Measurements from ENCODE around the gene SERPINA1. TPM values are rescaled to one million over a fixed set of nuclear protein-coding genes. Genes with fewer than 3 reads are reported as not detected.
"Not testable (repeated sequence)": the region's sequence is repeated elsewhere in the genome, so short reads cannot be mapped to it uniquely, and the experiment has no call there.

SERPINA1 gene
- total RNA-seq, 1 experiment from 2014 or later: not detected

- no peaks in the 10 kb centered on the region for H3K27me3 ChIP-seq (ENCODE audit: control insufficient read depth, insufficient read depth, low read length)
- peak; percentile 13 for DNase-seq
- H3K4me3 ChIP-seq (ENCODE audit: insufficient read depth, low read depth, low read length): no peak overlapping the region
- H3K36me3 ChIP-seq (replicated peaks; ENCODE audit: control insufficient read depth, insufficient read depth, low read length): no peaks in the 10 kb centered on the region
These were observed 27.3 kb downstream of the SERPINA1 start for GRCh38 chr14:94360945-94361565.

- Histone ChIP-seq H3K4me3 (ENCODE audit: insufficient read depth, low read depth, low read length) (no peak overlapping the region), H3K36me3 (replicated peaks; ENCODE audit: control insufficient read depth, insufficient read depth, low read length) (no peaks in the 10 kb centered on the region), H3K27me3 (ENCODE audit: control insufficient read depth, insufficient read depth, low read length) (no peaks in the 10 kb centered on the region)
- DNase-seq: no peak
These were observed 31.2 kb downstream of the SERPINA1 start for GRCh38 chr14:94357166-94357565.

- Histone ChIP-seq H3K27me3 (ENCODE audit: control insufficient read depth, insufficient read depth, low read length) (no peaks in the 10 kb centered on the region), H3K4me3 (ENCODE audit: insufficient read depth, low read depth, low read length) (no peak overlapping the region), H3K36me3 (replicated peaks; ENCODE audit: control insufficient read depth, insufficient read depth, low read length) (no peaks in the 10 kb centered on the region)
- no peak for DNase-seq
These were observed 31.9 kb downstream of the SERPINA1 start for GRCh38 chr14:94356379-94357056.

GRCh38 chr14:94355191-94355794 lies 33.1 kb downstream of the SERPINA1 start:
- H3K27me3 ChIP-seq (ENCODE audit: control insufficient read depth, insufficient read depth, low read length): no peaks in the 10 kb centered on the region
- no peak overlapping the region for H3K4me3 ChIP-seq (ENCODE audit: insufficient read depth, low read depth, low read length)
- DNase-seq: peak; percentile 67
- H3K36me3 ChIP-seq (replicated peaks; ENCODE audit: control insufficient read depth, insufficient read depth, low read length): no peaks in the 10 kb centered on the region

GRCh38 chr14:94354638-94355185 lies 33.7 kb downstream of the SERPINA1 start:
- H3K27me3 ChIP-seq (ENCODE audit: control insufficient read depth, insufficient read depth, low read length): no peaks in the 10 kb centered on the region
- H3K36me3 ChIP-seq (replicated peaks; ENCODE audit: control insufficient read depth, insufficient read depth, low read length): no peaks in the 10 kb centered on the region
- H3K4me3 ChIP-seq (ENCODE audit: insufficient read depth, low read depth, low read length): no peak overlapping the region
- no peak for DNase-seq

GRCh38 chr14:94354190-94354589 lies 34.2 kb downstream of the SERPINA1 start:
- not testable (repeated sequence) for H3K4me3 ChIP-seq (ENCODE audit: insufficient read depth, low read depth, low read length); DNase-seq; H3K27me3 ChIP-seq (ENCODE audit: control insufficient read depth, insufficient read depth, low read length); H3K36me3 ChIP-seq (replicated peaks; ENCODE audit: control insufficient read depth, insufficient read depth, low read length)

GRCh38 chr14:94349276-94349675 lies 39.1 kb downstream of the SERPINA1 start:
- Histone ChIP-seq H3K4me3 (ENCODE audit: insufficient read depth, low read depth, low read length) (no peak overlapping the region), H3K27me3 (ENCODE audit: control insufficient read depth, insufficient read depth, low read length) (no peaks in the 10 kb centered on the region), H3K36me3 (replicated peaks; ENCODE audit: control insufficient read depth, insufficient read depth, low read length) (no peaks in the 10 kb centered on the region)
- no peak for DNase-seq

- DNase-seq: no peak
- no peaks in the 10 kb centered on the region for H3K36me3 ChIP-seq (replicated peaks; ENCODE audit: control insufficient read depth, insufficient read depth, low read length)
- H3K4me3 ChIP-seq (ENCODE audit: insufficient read depth, low read depth, low read length): no peak overlapping the region
- no peaks in the 10 kb centered on the region for H3K27me3 ChIP-seq (ENCODE audit: control insufficient read depth, insufficient read depth, low read length)
These were observed 39.6 kb downstream of the SERPINA1 start for GRCh38 chr14:94348836-94349235.

- Histone ChIP-seq H3K27me3 (ENCODE audit: control insufficient read depth, insufficient read depth, low read length) (no peaks in the 10 kb centered on the region), H3K4me3 (ENCODE audit: insufficient read depth, low read depth, low read length) (no peak overlapping the region), H3K36me3 (replicated peaks; ENCODE audit: control insufficient read depth, insufficient read depth, low read length) (no peaks in the 10 kb centered on the region)
- no peak for DNase-seq
These were observed 41.6 kb downstream of the SERPINA1 start for GRCh38 chr14:94346841-94347240.

GRCh38 chr14:94346065-94346786 lies 42.2 kb downstream of the SERPINA1 start:
- not testable (repeated sequence) for H3K27me3 ChIP-seq (ENCODE audit: control insufficient read depth, insufficient read depth, low read length); H3K36me3 ChIP-seq (replicated peaks; ENCODE audit: control insufficient read depth, insufficient read depth, low read length); H3K4me3 ChIP-seq (ENCODE audit: insufficient read depth, low read depth, low read length); DNase-seq

GRCh38 chr14:94345344-94346064 lies 42.9 kb downstream of the SERPINA1 start:
- H3K27me3 ChIP-seq (ENCODE audit: control insufficient read depth, insufficient read depth, low read length): no peaks in the 10 kb centered on the region

GRCh38 chr14:94344389-94344788 lies 44.0 kb downstream of the SERPINA1 start:
- Histone ChIP-seq H3K27me3 (ENCODE audit: control insufficient read depth, insufficient read depth, low read length) (no peaks in the 10 kb centered on the region), H3K4me3 (ENCODE audit: insufficient read depth, low read depth, low read length) (no peak overlapping the region), H3K36me3 (replicated peaks; ENCODE audit: control insufficient read depth, insufficient read depth, low read length) (no peaks in the 10 kb centered on the region)
- DNase-seq: no peak

More at GRCh38 chr14:94345344-94346064, 42.9 kb downstream of the SERPINA1 start:
- Histone ChIP-seq H3K36me3 (replicated peaks; ENCODE audit: control insufficient read depth, insufficient read depth, low read length) (no peaks in the 10 kb centered on the region), H3K4me3 (ENCODE audit: insufficient read depth, low read depth, low read length) (no peak overlapping the region)
- DNase-seq: no peak

GRCh38 chr14:94343238-94344005 lies 45.0 kb downstream of the SERPINA1 start:
- no peak for DNase-seq
- no peaks in the 10 kb centered on the region for H3K27me3 ChIP-seq (ENCODE audit: control insufficient read depth, insufficient read depth, low read length)
- H3K4me3 ChIP-seq (ENCODE audit: insufficient read depth, low read depth, low read length): no peak overlapping the region
- H3K36me3 ChIP-seq (replicated peaks; ENCODE audit: control insufficient read depth, insufficient read depth, low read length): no peaks in the 10 kb centered on the region
